H1 (cell line): Measurements from ENCODE around the gene ZC3H12C. TPM values are rescaled to one million over a fixed set of nuclear protein-coding genes. Genes with fewer than 3 reads are reported as not detected.

ENCODE experiments used
- FOSL1 ChIP-seq: IDR thresholded peaks from 2 replicates; pipeline ENCODE4 v1.6.1; 2011; ENCODE audit warnings: mild to moderate bottlenecking, low read depth, low read length, moderate library complexity; ENCODE audit not compliant: insufficient read depth
- JUND ChIP-seq: IDR thresholded peaks from 2 replicates; pipeline ENCODE4 v1.6.1; 2011; ENCODE audit warnings: mild to moderate bottlenecking, improper control_type of control experiment, low read length
- PHF8 ChIP-seq: fragments of 200-600 bp; sonication (generic); conservative IDR thresholded peaks from 2 replicates; pipeline ENCODE4 v1.7.1; 2012; ENCODE audit warnings: low read depth, mild to moderate bottlenecking, inconsistent platforms, low read length, moderate library complexity
- POU5F1 ChIP-seq: IDR thresholded peaks from 2 replicates; pipeline ENCODE4 v1.6.1; 2011; ENCODE audit warnings: low read depth, mild to moderate bottlenecking, low read length, moderate library complexity
- SIN3A ChIP-seq, 2 experiments: IDR thresholded peaks in 1 of 2; conservative IDR thresholded peaks in 1 of 2; 2 replicates each; pipeline ENCODE4 v1.6.1; 2011 to 2012; ENCODE audit warnings: low read length in 2 of 2, improper control_type of control experiment in 1 of 2, low read depth in 1 of 2, mild to moderate bottlenecking in 1 of 2
- TAF1 ChIP-seq: IDR thresholded peaks from 2 replicates; pipeline ENCODE4 v1.6.1; 2011; ENCODE audit warnings: mild to moderate bottlenecking, low read depth, low read length
- polyA plus RNA-seq, 7 experiments: library from polyadenylated mRNA; depleted of rRNA in 3 of 7; stranded (reverse) in 5 of 7; unstranded in 2 of 7; fragments of >200 nt in 5 of 7; fragments of 200-250 nt in 2 of 7; gene quantifications; 1 replicate in 5 of 7; 2 replicates in 1 of 7; 4 replicates in 1 of 7; pipeline versions ENCODE4 v1.2.1 to v1.2.3, GENCODE V29; 2011 to 2013; ENCODE audit warnings: missing spikeins in 2 of 7, mixed read lengths in 2 of 7
- total RNA-seq: library from RNA; stranded (reverse); fragmentation: NEBNext Ultra II Directional; extraction: Animal tissue kit (Norgen Biotek cat#: 25700); gene quantifications from 2 replicates; pipeline ENCODE4 v1.2.1, GENCODE V29; 2021
- TF ChIP-seq, protein P1 (sequence below): fragments of 300-600 bp; sonication (generic); IDR thresholded peaks from 2 replicates; pipeline ENCODE4 v1.7.1; 2012; ENCODE audit warnings: low read length, moderate library complexity, mild to moderate bottlenecking, inconsistent platforms; ENCODE audit not compliant: insufficient replicate concordance

ZC3H12C gene
- total and polyA plus RNA-seq, 2 of the 8 experiments (the other 6 are each of a cell fraction or from before 2014, with no cell fraction given): 2.0 to 2.7 TPM

DNA sequence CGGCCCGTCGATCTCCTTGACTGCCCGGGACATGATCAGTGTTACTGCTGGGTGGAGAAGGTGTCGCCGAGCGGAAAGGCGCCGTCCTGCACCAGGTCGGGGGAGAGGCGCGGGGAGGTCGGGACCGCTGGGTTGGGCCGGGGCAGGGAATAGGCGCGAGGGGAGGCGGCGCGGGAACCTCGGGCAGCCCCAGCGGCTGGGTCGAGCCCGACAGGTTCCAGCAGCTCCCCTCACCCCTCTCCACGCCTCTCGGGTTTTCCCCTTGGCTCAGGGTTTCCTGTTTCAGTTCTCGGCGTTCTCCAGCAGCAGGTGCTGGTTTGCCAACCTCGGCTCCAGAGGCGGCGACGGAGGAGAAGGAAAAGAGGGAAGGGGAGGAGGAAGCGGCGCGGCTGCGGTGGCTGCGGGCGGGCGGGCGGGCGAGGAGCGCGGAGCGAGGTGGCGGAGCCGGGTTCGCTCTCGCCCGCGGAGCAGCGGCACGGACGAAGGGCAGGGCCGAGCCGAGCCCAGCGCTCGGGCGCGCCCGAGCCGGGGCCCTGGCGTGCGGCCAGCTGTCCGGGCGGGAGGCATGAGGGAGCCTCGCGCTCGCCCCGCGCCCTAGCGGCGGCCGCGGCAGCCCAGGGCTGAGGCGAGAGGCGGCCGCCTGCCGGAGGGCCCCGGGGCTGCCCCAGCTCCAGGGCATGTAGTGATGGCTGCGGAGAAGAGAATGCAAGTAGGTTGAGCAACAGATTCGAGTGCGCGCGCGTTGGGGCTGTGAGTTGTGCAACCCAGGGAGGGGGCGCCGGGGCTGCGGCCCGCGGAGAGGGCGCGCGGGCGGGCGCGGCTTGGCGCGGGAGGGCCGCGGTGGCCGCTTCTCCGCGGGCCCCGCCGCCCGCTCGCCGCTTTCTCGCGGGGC lies at the start of gene ZC3H12C (continued):
- TF ChIP-seq FOSL1 (no peak), TAF1 (peak; percentile 92), POU5F1 (no peak), JUND (no peak), SIN3A (conservative IDR thresholded peaks at IDR 0.05 in 1 of 2, IDR thresholded peaks at IDR 0.05 in 1 of 2; ENCODE audit: low read depth in 1 of 2, low read length in 2 of 2) (0 out of 4 replicates have a peak, but pooled peaks of 1 of the 2 experiments have one; percentile 11), PHF8 (0 out of 2 replicates have a peak, but pooled peaks have one; percentile 52)
- TF ChIP-seq, protein P1, sequence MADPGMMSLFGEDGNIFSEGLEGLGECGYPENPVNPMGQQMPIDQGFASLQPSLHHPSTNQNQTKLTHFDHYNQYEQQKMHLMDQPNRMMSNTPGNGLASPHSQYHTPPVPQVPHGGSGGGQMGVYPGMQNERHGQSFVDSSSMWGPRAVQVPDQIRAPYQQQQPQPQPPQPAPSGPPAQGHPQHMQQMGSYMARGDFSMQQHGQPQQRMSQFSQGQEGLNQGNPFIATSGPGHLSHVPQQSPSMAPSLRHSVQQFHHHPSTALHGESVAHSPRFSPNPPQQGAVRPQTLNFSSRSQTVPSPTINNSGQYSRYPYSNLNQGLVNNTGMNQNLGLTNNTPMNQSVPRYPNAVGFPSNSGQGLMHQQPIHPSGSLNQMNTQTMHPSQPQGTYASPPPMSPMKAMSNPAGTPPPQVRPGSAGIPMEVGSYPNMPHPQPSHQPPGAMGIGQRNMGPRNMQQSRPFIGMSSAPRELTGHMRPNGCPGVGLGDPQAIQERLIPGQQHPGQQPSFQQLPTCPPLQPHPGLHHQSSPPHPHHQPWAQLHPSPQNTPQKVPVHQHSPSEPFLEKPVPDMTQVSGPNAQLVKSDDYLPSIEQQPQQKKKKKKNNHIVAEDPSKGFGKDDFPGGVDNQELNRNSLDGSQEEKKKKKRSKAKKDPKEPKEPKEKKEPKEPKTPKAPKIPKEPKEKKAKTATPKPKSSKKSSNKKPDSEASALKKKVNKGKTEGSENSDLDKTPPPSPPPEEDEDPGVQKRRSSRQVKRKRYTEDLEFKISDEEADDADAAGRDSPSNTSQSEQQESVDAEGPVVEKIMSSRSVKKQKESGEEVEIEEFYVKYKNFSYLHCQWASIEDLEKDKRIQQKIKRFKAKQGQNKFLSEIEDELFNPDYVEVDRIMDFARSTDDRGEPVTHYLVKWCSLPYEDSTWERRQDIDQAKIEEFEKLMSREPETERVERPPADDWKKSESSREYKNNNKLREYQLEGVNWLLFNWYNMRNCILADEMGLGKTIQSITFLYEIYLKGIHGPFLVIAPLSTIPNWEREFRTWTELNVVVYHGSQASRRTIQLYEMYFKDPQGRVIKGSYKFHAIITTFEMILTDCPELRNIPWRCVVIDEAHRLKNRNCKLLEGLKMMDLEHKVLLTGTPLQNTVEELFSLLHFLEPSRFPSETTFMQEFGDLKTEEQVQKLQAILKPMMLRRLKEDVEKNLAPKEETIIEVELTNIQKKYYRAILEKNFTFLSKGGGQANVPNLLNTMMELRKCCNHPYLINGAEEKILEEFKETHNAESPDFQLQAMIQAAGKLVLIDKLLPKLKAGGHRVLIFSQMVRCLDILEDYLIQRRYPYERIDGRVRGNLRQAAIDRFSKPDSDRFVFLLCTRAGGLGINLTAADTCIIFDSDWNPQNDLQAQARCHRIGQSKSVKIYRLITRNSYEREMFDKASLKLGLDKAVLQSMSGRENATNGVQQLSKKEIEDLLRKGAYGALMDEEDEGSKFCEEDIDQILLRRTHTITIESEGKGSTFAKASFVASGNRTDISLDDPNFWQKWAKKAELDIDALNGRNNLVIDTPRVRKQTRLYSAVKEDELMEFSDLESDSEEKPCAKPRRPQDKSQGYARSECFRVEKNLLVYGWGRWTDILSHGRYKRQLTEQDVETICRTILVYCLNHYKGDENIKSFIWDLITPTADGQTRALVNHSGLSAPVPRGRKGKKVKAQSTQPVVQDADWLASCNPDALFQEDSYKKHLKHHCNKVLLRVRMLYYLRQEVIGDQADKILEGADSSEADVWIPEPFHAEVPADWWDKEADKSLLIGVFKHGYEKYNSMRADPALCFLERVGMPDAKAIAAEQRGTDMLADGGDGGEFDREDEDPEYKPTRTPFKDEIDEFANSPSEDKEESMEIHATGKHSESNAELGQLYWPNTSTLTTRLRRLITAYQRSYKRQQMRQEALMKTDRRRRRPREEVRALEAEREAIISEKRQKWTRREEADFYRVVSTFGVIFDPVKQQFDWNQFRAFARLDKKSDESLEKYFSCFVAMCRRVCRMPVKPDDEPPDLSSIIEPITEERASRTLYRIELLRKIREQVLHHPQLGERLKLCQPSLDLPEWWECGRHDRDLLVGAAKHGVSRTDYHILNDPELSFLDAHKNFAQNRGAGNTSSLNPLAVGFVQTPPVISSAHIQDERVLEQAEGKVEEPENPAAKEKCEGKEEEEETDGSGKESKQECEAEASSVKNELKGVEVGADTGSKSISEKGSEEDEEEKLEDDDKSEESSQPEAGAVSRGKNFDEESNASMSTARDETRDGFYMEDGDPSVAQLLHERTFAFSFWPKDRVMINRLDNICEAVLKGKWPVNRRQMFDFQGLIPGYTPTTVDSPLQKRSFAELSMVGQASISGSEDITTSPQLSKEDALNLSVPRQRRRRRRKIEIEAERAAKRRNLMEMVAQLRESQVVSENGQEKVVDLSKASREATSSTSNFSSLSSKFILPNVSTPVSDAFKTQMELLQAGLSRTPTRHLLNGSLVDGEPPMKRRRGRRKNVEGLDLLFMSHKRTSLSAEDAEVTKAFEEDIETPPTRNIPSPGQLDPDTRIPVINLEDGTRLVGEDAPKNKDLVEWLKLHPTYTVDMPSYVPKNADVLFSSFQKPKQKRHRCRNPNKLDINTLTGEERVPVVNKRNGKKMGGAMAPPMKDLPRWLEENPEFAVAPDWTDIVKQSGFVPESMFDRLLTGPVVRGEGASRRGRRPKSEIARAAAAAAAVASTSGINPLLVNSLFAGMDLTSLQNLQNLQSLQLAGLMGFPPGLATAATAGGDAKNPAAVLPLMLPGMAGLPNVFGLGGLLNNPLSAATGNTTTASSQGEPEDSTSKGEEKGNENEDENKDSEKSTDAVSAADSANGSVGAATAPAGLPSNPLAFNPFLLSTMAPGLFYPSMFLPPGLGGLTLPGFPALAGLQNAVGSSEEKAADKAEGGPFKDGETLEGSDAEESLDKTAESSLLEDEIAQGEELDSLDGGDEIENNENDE: no peak
